Adrenal gland (tissue), 5 donors: ENCODE measurements around the gene TNS2.

ENCODE experiments used
- CTCF ChIP-seq, 6 experiments: fragments of 450-650 bp in 4 of 6; fragments of 200-600 bp in 2 of 6; sonication (generic) in 1 of 6; IDR thresholded peaks; 1 replicate in 5 of 6; 2 replicates in 1 of 6; pipeline versions ENCODE4 v1.5.1 to v1.8.0; 2016 to 2021; ENCODE audit warnings: antibody characterized with exemption in 6 of 6, mild to moderate bottlenecking in 2 of 6, moderate library complexity in 1 of 6
- POLR2A ChIP-seq, 2 donors: fragments of 450-650 bp; IDR thresholded peaks; one replicate each; pipeline ENCODE4 v1.6.1; 2017; ENCODE audit warnings: antibody characterized with exemption in 2 of 2, mild to moderate bottlenecking in 2 of 2, moderate library complexity in 1 of 2
- donor health status: DM: no; HTN: no; CAD: no.

- TF ChIP-seq CTCF (IDR thresholded peaks at IDR 0.05): no peak
- no peak for TF ChIP-seq POLR2A (IDR thresholded peaks at IDR 0.05)
Measured at GRCh38 chr12:53034459-53034858, 15.4 kb upstream of the TNS2 start.
